HG02938 (cell line): ENCODE measurements around the gene RP2.

Experiments used
- ATAC-seq: cut with Tn5 transposase; IDR thresholded peaks from one replicate; pipeline ENCODE4 v1.9.1; 2021; ENCODE audit warnings: mild to moderate bottlenecking, moderate library complexity; ENCODE audit not compliant: unreplicated experiment

RP2 gene

DNA sequence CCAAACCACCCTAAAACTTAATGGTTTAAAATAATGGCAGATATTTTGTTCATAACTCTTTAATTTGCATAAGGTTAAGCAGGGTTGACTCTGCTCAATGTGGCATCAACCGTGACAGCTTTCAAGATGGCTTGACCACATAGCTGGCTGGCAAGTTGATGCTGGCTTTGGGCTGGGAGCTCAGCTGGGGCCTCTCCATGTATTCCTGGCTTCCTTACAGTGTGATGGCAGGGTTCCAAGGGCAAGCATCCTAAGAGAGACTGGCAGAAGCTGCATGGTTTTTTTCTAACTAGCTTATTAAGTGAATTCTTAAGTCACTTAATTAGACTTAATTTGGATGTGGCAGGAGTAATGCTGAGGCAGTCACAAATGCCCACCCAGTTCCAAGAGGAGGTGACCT lies 4.5 kb downstream of the RP2 start:
- no peak for ATAC-seq

GRCh38 chrX:46844913-46845312 lies 8.1 kb downstream of the RP2 start:
- ATAC-seq, result no peak

GRCh38 chrX:46849933-46850332 lies 13.1 kb downstream of the RP2 start:
- ATAC-seq, result no peak

- ATAC-seq, result no peak
Observed at GRCh38 chrX:46850771-46851170, 13.9 kb downstream of the RP2 start.

DNA sequence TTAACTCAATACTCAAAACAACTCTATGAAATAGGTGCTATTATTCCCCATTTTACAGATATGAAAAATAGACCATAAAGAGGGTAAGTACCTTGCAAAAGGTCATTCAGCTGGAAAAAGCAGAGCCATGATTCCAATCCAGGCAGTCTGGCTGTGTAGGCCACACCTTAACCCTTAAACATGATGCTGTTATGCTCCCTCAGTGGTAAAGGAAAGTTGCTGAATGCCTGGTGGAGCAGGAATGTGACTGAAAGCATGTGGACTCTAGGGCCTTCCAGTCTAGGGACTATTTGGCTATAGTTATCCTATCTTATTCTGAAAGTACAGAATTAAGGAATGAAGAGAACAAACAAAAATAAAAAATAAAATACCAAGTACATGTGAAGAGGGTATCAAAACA lies 19.6 kb downstream of the RP2 start:
- ATAC-seq, result no peak

GRCh38 chrX:46860557-46860956 lies 23.7 kb downstream of the RP2 start:
- no peak for ATAC-seq

GRCh38 chrX:46863072-46863471 lies 26.2 kb downstream of the RP2 start:
- no peak for ATAC-seq

DNA sequence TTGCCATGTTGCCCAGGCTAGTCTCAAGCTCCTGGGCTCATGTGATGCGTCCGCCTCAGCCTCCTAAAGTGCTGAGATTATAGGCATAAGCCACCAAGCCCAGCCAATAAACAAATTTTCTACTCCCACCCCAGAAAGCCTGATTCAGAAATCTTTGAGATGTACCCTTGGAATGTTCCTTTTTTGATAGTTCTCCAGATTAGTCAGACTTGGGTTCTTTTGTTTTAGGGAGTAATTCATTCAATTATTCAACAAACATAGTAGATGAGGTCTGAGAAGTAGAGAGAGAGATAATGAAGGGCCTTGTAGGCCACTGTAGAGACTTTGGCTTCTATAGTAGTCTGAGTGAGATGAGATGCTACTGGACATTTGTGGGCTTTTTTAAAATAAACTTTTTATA lies 27.8 kb downstream of the RP2 start:
- ATAC-seq, result no peak

DNA sequence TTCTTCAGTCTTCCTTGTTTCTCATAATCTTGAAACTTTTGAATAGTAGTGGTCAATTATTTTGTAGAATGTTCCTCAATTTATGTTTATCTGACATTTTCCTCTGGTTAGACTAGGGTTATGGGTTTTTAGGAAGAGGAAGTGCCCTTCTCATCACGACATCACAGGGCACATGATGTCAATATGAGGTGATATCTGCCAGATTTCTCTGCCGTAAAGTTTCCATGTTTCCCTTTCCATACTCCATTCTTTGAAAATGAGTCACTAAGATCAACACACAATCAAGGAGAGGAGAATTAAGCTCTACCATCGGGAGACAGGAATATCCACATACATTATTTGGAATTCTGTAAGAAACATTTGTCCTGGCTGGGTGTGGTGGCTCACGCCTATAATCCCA lies 28.4 kb downstream of the RP2 start:
- ATAC-seq, result no peak

DNA sequence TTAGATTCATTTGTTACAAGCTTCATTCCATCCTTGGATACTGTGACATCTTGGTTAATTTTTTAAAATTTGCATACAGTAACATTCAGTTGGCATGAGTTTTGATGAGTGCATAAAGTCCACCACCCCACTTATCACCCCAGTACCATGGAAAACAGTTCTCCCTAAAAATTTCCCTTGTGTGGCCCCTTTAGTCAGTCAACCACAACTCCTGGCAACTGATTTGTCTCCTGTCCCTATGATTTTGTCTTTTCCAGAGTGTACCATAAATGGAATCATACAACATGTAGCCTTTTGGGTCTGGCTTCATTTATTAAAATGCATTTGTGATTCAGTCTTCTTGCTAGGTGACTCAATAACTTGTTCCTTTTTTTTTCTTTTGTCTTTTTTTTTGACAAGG lies 29.9 kb downstream of the RP2 start:
- no peak for ATAC-seq

GRCh38 chrX:46873746-46874145 lies 36.9 kb downstream of the RP2 start:
- ATAC-seq, result no peak

DNA sequence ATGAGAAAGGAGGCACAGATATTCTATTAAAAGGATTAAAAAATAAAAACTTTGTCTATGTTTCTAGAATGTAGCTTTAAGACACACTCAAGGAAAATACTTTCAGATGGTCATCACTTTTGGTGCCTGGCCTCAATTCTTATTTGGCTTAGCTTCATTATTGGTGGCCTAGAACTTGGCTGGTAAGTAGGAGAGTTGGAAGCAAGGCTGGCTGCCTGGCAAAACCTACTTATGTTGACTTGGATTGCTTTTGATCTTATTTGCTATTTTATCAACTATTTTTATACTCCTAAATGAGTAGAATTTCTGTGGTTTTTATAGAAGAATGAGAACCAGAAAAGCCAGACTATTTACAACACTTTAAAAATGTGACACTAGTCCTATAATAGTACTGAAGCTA lies 40.1 kb downstream of the RP2 start:
- no peak for ATAC-seq

GRCh38 chrX:46882266-46882665 lies 45.4 kb downstream of the RP2 start:
- ATAC-seq, result no peak

DNA sequence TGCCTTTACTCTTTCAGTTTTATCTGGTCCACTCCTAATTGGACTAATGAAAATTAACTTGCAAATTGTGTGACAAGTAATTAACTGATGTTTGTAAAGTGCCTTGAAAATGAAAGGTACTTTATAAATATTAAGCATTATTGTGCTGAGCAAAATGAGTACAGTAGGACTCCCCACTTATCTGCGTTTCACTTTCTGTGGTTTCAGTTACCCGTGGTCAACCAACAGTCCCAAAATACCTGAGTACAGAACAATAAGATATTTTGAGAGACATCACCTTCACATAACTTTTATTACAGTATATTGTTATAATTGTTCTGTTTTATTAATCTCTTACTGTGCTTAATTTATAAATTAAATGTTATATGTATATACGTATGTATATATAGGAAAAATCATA lies 48.0 kb downstream of the RP2 start:
- ATAC-seq, result no peak

DNA sequence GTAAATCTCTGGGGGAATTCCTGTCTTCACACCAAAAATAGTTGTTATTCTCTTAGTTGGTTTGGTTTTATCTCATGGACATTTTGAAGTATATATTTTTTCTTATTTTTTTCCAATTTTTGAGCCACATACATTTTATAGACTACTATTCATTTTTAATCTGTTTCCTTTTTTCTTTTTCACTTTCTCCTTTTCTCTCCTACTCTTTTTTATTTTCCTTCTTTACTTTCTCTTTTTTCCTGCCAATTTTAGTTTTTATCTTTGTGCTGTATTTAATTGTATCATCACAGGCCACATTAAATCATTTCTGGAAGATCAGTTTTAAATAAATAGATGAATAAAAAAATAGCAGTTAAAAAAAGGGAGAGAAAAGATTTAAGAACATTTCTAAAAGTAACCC lies 61.4 kb downstream of the RP2 start:
- ATAC-seq, result no peak

- ATAC-seq, result peak; percentile 68
Observed at GRCh38 chrX:46903458-46904242, 66.8 kb downstream of the RP2 start.

DNA sequence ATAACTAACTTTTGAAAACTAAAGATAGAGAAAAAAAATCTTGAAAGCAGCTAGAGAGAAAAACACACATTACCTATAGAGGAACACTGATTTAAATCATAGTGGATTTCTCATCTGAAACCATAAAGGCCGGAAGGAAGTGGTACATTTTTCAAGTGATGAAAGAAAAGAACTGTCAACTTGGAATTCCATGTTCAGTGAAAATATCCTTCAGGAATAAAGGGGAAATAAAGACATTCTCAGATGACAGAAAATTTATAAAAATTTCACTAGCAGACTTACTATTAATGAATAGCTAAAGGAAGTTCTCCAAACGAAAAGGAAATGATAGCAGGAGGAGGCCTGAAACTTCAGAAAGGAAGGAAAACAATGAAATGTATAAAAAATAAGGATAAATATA lies 67.8 kb downstream of the RP2 start:
- ATAC-seq, result no peak

DNA sequence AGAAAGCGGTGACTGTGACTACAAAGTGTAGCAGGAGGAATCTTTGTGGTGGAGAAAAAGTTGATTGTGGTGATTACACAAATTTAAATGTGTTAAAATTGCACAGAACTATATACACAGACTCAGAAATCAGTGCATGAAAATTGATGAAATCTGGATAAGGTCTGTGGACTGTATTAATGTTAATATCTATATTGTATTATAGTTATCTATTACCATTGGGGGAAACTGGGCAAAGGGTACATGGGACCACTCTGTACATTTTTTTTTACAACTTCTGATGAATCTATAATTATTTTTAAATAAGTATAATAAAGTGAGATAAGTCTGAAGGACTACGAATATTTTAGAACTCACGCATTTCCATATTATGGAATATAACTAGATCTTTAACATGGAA lies 73.6 kb downstream of the RP2 start:
- no peak for ATAC-seq

- ATAC-seq, result peak; percentile 30
Observed at GRCh38 chrX:46912098-46912602, 75.3 kb downstream of the RP2 start, which contains the start of gene JADE3. Gene JADE3 (plus strand): TSS chrX:46912421. CDS start chrX:46984895, 72,474 bp downstream.

DNA sequence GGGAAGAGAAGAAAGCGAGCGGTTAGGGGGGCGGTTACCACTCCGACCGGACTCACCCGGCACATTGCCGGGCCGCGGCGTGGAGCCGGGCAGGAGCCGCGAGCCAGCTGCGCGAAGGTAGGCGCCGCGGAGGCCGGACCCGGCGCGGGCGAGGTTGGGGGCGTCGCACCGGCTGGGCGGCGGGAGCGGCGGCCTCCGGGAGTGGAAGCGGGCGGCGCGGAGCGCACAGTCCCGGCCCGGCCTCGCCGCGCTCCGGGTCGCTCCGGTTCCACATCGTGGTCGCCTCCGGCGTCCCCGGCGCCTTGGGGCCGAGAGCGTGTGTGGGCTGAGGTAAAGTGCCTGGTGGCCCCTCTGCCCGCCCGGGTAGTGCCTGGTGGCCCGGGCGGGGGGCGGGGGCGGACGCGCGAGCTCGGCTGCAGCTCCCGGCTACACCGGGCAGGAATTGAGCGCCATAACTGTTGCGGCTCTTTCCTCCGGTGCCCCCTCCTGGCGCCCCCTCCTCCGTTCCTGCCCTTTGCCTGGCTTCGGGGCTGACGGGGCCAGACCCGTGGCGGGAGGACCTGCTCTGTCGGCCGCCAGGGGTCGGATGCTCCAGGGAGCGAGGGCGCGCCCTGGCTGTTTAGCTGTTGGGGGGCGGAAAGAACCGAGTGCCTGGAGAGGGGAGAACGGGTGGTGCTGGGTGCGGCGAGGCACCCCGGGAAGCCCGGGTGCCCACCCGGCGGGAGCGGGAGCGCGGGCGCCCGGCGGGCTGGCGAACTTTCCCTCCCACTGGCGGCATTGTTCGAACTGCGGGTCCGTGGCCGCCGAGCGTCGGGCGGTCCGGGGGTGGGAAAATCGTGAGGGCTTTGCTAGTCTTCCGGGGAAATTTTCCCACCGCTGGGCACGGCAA lies 76.0 kb downstream of the RP2 start:
- peak; percentile 54 for ATAC-seq

DNA sequence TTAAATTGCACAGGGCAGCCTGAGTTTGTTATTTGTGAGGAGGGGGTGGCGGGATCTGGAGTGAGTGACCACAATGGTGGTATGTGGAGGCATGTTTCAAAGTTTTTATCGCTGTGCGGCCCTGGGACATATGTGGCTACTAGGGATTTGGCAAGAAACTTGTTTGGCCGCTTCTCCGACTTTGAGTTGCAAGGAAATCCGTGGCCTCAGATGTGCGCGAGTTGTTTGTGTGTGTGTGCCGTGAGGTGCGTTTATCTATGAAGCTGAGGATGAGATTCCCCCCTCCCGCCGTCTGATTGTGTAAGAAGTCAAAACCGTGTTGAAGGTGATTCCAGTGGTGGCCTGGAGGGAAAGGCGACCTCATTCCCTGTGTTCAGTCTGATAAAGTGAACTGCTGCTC lies 76.8 kb downstream of the RP2 start:
- ATAC-seq, result no peak

- ATAC-seq, result no peak
Observed at GRCh38 chrX:46916273-46916672, 79.4 kb downstream of the RP2 start.
